GM12878 (cell line): ENCODE measurements around the gene PLEKHM2. TPM values are rescaled to one million over a fixed set of nuclear protein-coding genes. Genes with fewer than 3 reads are reported as not detected.
A peak's percentile ranks its signal among the peaks of the same experiment; 100 is the strongest.

ENCODE experiments used
- ATAC-seq: fragments of 200-7000 bp; cut with Tn5 transposase; 3 replicates; pipeline ENCODE4 v1.9.1; 2020; ENCODE audit warnings: mild to moderate bottlenecking, moderate library complexity
- Bru-seq: library from RNA; stranded (reverse); fragments of 400-500 nt; gene quantifications from one replicate; lab custom pipeline; 2021; lab: Mats Ljungman, UMichigan
- BruChase-seq, 2 experiments: library from RNA; stranded (reverse); fragments of 400-500 nt; gene quantifications; one replicate each; lab custom pipeline; 2021; lab: Mats Ljungman, UMichigan
- BruUV-seq: library from RNA; stranded (reverse); fragments of 400-500 nt; replicated peaks from 2 replicates; lab custom pipeline; 2021; lab: Mats Ljungman, UMichigan
- CTCF ChIA-PET: fragments of 300-600 bp; sonication (Branson Sonifier 250); formaldehyde crosslinking; extraction: SDS; loops from one replicate; lab custom pipeline; 2021; ENCODE audit warnings: inconsistent platforms; lab: Yijun Ruan, JAX
- POLR2A ChIA-PET: fragments of 350-600 bp; formaldehyde crosslinking; extraction: SDS; loops from one replicate; lab custom pipeline; 2021; ENCODE audit warnings: inconsistent platforms; lab: Charles Lee
- RAD21 ChIA-PET: fragments of 300-600 bp; sonication (Branson Sonifier 250); formaldehyde crosslinking; loops from one replicate; lab custom pipeline; 2023; ENCODE audit warnings: antibody characterized with exemption; ENCODE audit not compliant: unreplicated experiment; lab: Charles Lee
- SMC1A ChIA-PET: fragments of 300-600 bp; sonication (Branson Sonifier 250); formaldehyde crosslinking; loops from one replicate; lab custom pipeline; 2023; ENCODE audit not compliant: unreplicated experiment, uncharacterized antibody; lab: Charles Lee
- DNase-seq: peaks from one replicate; pipeline ENCODE4 v3.0.0-alpha.2; 2011; ENCODE audit warnings: low read depth, low spot score
- FAIRE-seq: peaks from 3 replicates; lab custom pipeline; 2011; peaks lifted over from hg19 to GRCh38; lab: Jason Lieb, UNC
- H2AFZ ChIP-seq: 2 replicates; pipeline ENCODE4 v1.6.0; 2011; ENCODE audit warnings: low read depth, low read length, control low read depth; ENCODE audit not compliant: control insufficient read depth
- H3K27ac ChIP-seq: 2 replicates; pipeline ENCODE4 v1.5.1; 2011; ENCODE audit warnings: control low read depth; ENCODE audit not compliant: control insufficient read depth, insufficient read depth
- H3K27me3 ChIP-seq, 2 experiments: replicated peaks in 1 of 2; 2 replicates each; pipeline versions ENCODE4 v1.6.0 to v1.6.1; 2011; ENCODE audit warnings: low read length in 1 of 2; ENCODE audit not compliant: control insufficient read depth in 2 of 2, insufficient read depth in 2 of 2
- H3K36me3 ChIP-seq, 2 experiments: 2 replicates each; pipeline ENCODE4 v1.5.1; 2011; ENCODE audit warnings: low read length in 1 of 2; ENCODE audit not compliant: control insufficient read depth in 2 of 2, insufficient read depth in 2 of 2
- H3K4me1 ChIP-seq: 2 replicates; pipeline ENCODE4 v1.6.1; 2011; ENCODE audit warnings: mild to moderate bottlenecking, low read length, moderate library complexity, mixed read lengths; ENCODE audit not compliant: control insufficient read depth, insufficient read depth
- H3K4me2 ChIP-seq: 2 replicates; pipeline ENCODE4 v1.6.0; 2011; ENCODE audit warnings: control low read depth; ENCODE audit not compliant: control insufficient read depth, insufficient read depth
- H3K4me3 ChIP-seq: fragments of 200-600 bp; sonication (generic); 2 replicates; pipeline ENCODE4 v1.5.1; 2016
- H3K79me2 ChIP-seq: 2 replicates; pipeline ENCODE4 v1.6.0; 2011; ENCODE audit warnings: low read length; ENCODE audit not compliant: control insufficient read depth, insufficient read depth
- H3K9ac ChIP-seq: 2 replicates; pipeline ENCODE4 v1.8.0; 2011; ENCODE audit warnings: low read length, control low read depth, mixed read lengths; ENCODE audit not compliant: control insufficient read depth, insufficient read depth
- H3K9me3 ChIP-seq: replicated peaks from 3 replicates; pipeline ENCODE4 v1.5.1; 2011; ENCODE audit warnings: mild to moderate bottlenecking, low read length; ENCODE audit not compliant: control insufficient read depth, insufficient read depth
- H4K20me1 ChIP-seq: 2 replicates; pipeline ENCODE4 v1.6.0; 2011; ENCODE audit not compliant: control insufficient read depth, insufficient read depth
- ATF2 ChIP-seq: IDR thresholded peaks from 2 replicates; pipeline ENCODE4 v1.6.1; 2012; ENCODE audit warnings: low read length, inconsistent platforms
- CBX3 ChIP-seq: fragments of 200-600 bp; sonication (generic); IDR thresholded peaks from 2 replicates; pipeline ENCODE4 v1.6.1; 2016; ENCODE audit warnings: low read depth, borderline replicate concordance
- FOS ChIP-seq: IDR thresholded peaks from 3 replicates; pipeline ENCODE4 v1.6.1; 2011; ENCODE audit warnings: borderline replicate concordance; ENCODE audit not compliant: insufficient read length; ENCODE audit errors: extremely low read depth
- IRF3 ChIP-seq: fragments of 450-650 bp; IDR thresholded peaks from 2 replicates; pipeline ENCODE4 v1.6.1; 2014; ENCODE audit warnings: mild to moderate bottlenecking
- MEF2B ChIP-seq: fragments of 450-650 bp; IDR thresholded peaks from 2 replicates; pipeline ENCODE4 v1.6.1; 2018; ENCODE audit warnings: mild to moderate bottlenecking, moderate library complexity; ENCODE audit not compliant: partially characterized antibody, poor library complexity, severe bottlenecking
- POLR2A ChIP-seq: IDR thresholded peaks from 2 replicates; pipeline ENCODE4 v1.6.1; 2011; ENCODE audit warnings: low read depth, mild to moderate bottlenecking, low read length
- SRF ChIP-seq, 2 experiments: IDR thresholded peaks; 2 replicates each; pipeline ENCODE4 v1.6.1; 2011; ENCODE audit warnings: low read depth in 2 of 2, low read length in 2 of 2, mild to moderate bottlenecking in 1 of 2, moderate library complexity in 1 of 2
- TAF1 ChIP-seq: IDR thresholded peaks from 2 replicates; pipeline ENCODE4 v1.6.1; 2011; ENCODE audit warnings: mild to moderate bottlenecking, low read depth, low read length, borderline replicate concordance
- TBL1XR1 ChIP-seq: IDR thresholded peaks from 2 replicates; pipeline ENCODE4 v1.6.1; 2012; ENCODE audit warnings: low read depth, low read length, improper control_type of control experiment
- YY1 ChIP-seq: IDR thresholded peaks from 2 replicates; pipeline ENCODE4 v1.6.1; 2011; ENCODE audit warnings: low read depth, mild to moderate bottlenecking, low read length
- ZNF384 ChIP-seq: IDR thresholded peaks from 2 replicates; pipeline ENCODE4 v1.6.1; 2012; ENCODE audit warnings: low read depth, mild to moderate bottlenecking, low read length, improper control_type of control experiment, borderline replicate concordance
- whole genome bisulfite sequencing: methylation state at CpG from one replicate; pipeline ENCODE4 v1.1.6; 2016; ENCODE audit warnings: low lambda C conversion rate; ENCODE audit not compliant: insufficient replicate concordance, insufficient coverage; ENCODE audit errors: missing lambda C conversion rate; 5-methylcytosine and 5-hydroxymethylcytosine counted together
- in situ Hi-C: fragments of 300-500 bp; cut with MboI; formaldehyde crosslinking; loops from 9 replicates; pipeline ENCODE4 v1.14.3; 2018; ENCODE audit warnings: mixed read lengths
- intact Hi-C: fragments of 100-400 bp; cut with micrococcal nuclease; formaldehyde crosslinking; loops from one replicate; pipeline ENCODE4 v1.14.2; 2022; ENCODE audit not compliant: unreplicated experiment
- long read RNA-seq, 2 experiments: library from polyadenylated mRNA; unstranded; transcript quantifications; one replicate each; pipeline ENCODE4 v2.0.0, GENCODE V29; 2019 to 2020
- polyA minus RNA-seq, 3 experiments: library from RNA; depleted of rRNA, polyadenylated mRNA; stranded (reverse); fragments of >200 nt; gene quantifications; 2 replicates each; pipeline ENCODE4 v1.2.3, GENCODE V29; 2011
- polyA plus RNA-seq, 11 experiments: library from polyadenylated mRNA; depleted of rRNA in 4 of 11; unstranded in 6 of 11; stranded (reverse) in 5 of 11; fragments of >200 nt; fragmentation: Nextera tagmentation in 4 of 11; fragmentation: Illumina TruSeq in 1 of 11; extraction: Ambion mirVana in 4 of 11; extraction: Trizol in 1 of 11; gene quantifications; 1 replicate in 1 of 11; 2 replicates in 10 of 11; pipeline versions ENCODE4 v1.2.1 to v1.2.3, GENCODE V29; 2011 to 2016; ENCODE audit warnings: inconsistent platforms in 2 of 11, missing spikeins in 2 of 11, low read depth in 1 of 11
- total RNA-seq, 4 experiments: library from RNA; depleted of rRNA in 3 of 4; stranded (reverse); fragments of >200 nt in 3 of 4; fragmentation: Illumina TruSeq in 1 of 4; extraction: Trizol in 1 of 4; gene quantifications; 2 replicates each; pipeline versions ENCODE4 v1.2.1 to v1.2.3, GENCODE V29; 2013 to 2021

The PLEKHM2 gene
- total RNA-seq (2013; cell fraction: nucleolus; rRNA removed): 27.6 and 32.4 TPM in 2 replicates
- total RNA-seq (2014; rRNA removed) (20.9 and 25.8 TPM in 2 replicates), total RNA-seq (2014; rRNA removed; fragmentation: Illumina TruSeq; extraction: Trizol) (14.0 and 18.3 TPM in 2 replicates), total RNA-seq (2021) (48.9 and 55.2 TPM in 2 replicates), polyA plus RNA-seq (2011; rRNA removed) (15.9 and 41.0 TPM in 2 replicates), polyA plus RNA-seq (2014; fragmentation: Illumina TruSeq; extraction: Trizol) (7.4 and 20.2 TPM in 2 replicates), polyA plus RNA-seq (2014; fragmentation: Nextera tagmentation; extraction: Ambion mirVana) (under 1 TPM; 0.37 to 0.53 TPM), polyA plus RNA-seq (2014; rRNA removed) (38.6 and 47.2 TPM in 2 replicates), polyA plus RNA-seq (2016; fragmentation: Nextera tagmentation; extraction: Ambion mirVana) (1 to 10 TPM; 6.8 to 7.9 TPM), polyA minus RNA-seq (2011; rRNA and poly(A)+ RNA removed) (21.9 and 39.1 TPM in 2 replicates), Bru-seq, nascent RNA (percentile 78 among the genes with signal in this experiment), BruChase-seq, experiment 1, labeled RNA remaining after a 6-hour chase (percentile 79 among the genes with signal in this experiment), BruChase-seq, experiment 2, labeled RNA remaining after a 2-hour chase (percentile 75 among the genes with signal in this experiment)
- polyA plus RNA-seq (2011; ENCODE audit: low read depth): 12.7 TPM
- 41.6 and 44.7 TPM in 2 replicates for polyA plus RNA-seq (2011; cell fraction: cytosol; rRNA removed)
- 104 and 109 TPM in 2 replicates for polyA plus RNA-seq (2011; cell fraction: nucleus; rRNA removed)
- 28.8 and 32.5 TPM in 2 replicates for polyA plus RNA-seq (2012)
- polyA minus RNA-seq (2011; cell fraction: cytosol; rRNA and poly(A)+ RNA removed): 22.9 and 24.8 TPM in 2 replicates
- polyA minus RNA-seq (2011; cell fraction: nucleus; rRNA and poly(A)+ RNA removed): 12.6 and 18.6 TPM in 2 replicates
- long read RNA-seq, experiment 1, full-length matches to known transcripts: 1 of 4 reads
- long read RNA-seq, experiment 1, partial matches to known transcripts: 2 of 4 reads
- long read RNA-seq, experiment 1, other reads (novel, unspliced or antisense): 1 of 4 reads
- long read RNA-seq, experiment 2, partial matches to known transcripts: 1 of 1 reads
- long read RNA-seq, experiment 2, other reads (novel, unspliced or antisense): 0 of 1 reads

GRCh38 chr1:15684042-15684461 lies at the start of gene PLEKHM2:
PLEKHM2 (plus strand) TSS chr1:15684320; CDS start chr1:15684559, 239 bp downstream.
- in situ Hi-C loops: no loop called here
- Histone ChIP-seq H3K9me3 (no peaks in the 10 kb centered on the region; the same call in 2 of the 3 replicates), H3K4me3 (peak within 1 kb of the TSS; percentile 100), H3K4me2 (peak within 1 kb of the TSS; percentile 90), H3K4me1 (peaks cover 2% of the 10 kb centered on the region), H3K27me3 (no peaks in the 10 kb centered on the region), H4K20me1 (no peaks in the 10 kb centered on the region), H3K79me2 (peaks cover 41% of the 10 kb centered on the region), H3K36me3 (no peaks in the 10 kb centered on the region), H3K27ac (peak within 1 kb of the TSS; percentile 91), H2AFZ (peak within 1 kb of the TSS; percentile 80), H3K9ac (peak within 1 kb of the TSS; percentile 96)
- ChIA-PET CTCF (interaction anchor here (2.7 kb wide), 1 partner anchor 12 kb away, joined by 23 read pairs; no protein-coding TSS in a partner anchor), RAD21 (interaction anchor here (3.0 kb wide), 1 partner anchor 14 kb away, joined by 16 read pairs; no protein-coding TSS in a partner anchor), SMC1A (interaction anchor here (1.9 kb wide), 1 partner anchor 9 kb away, joined by 9 read pairs; no protein-coding TSS in a partner anchor), POLR2A (interaction anchor here (1.2 to 2.8 kb wide), 2 partner anchors 12 to 66 kb away, joined by 7 to 22 read pairs; partner anchors contain the start of gene DDI2)
- no peak for DNase-seq
- no TSS peak for BruUV-seq
- 0% methylated on average over 22 of the region's 52 CpGs for WGBS
- TF ChIP-seq CBX3 (no peak), TAF1 (peak; percentile 61; the same call in 1 of the 2 replicates), TBL1XR1 (no peak), FOS (no peak), MEF2B (peak; percentile 57), ZNF384 (no peak), IRF3 (no peak), SRF (IDR thresholded peaks at IDR 0.05; ENCODE audit: low read depth in 2 of 2, low read length in 2 of 2) (0 out of 4 replicates have a peak, but pooled peaks of 1 of the 2 experiments have one; percentile 6), ATF2 (no peak), POLR2A (peak; percentile 76), YY1 (0 out of 2 replicates have a peak, but pooled peaks have one; percentile 14)
- peak; percentile 81 for ATAC-seq
- no peak for FAIRE-seq
- intact Hi-C loops: no loop called here
